ENCODE results near the gene MNT.
"Not testable (repeated sequence)": the region's sequence is repeated elsewhere in the genome, so short reads cannot be mapped to it uniquely, and the experiment has no call there.

Gene MNT

DNA sequence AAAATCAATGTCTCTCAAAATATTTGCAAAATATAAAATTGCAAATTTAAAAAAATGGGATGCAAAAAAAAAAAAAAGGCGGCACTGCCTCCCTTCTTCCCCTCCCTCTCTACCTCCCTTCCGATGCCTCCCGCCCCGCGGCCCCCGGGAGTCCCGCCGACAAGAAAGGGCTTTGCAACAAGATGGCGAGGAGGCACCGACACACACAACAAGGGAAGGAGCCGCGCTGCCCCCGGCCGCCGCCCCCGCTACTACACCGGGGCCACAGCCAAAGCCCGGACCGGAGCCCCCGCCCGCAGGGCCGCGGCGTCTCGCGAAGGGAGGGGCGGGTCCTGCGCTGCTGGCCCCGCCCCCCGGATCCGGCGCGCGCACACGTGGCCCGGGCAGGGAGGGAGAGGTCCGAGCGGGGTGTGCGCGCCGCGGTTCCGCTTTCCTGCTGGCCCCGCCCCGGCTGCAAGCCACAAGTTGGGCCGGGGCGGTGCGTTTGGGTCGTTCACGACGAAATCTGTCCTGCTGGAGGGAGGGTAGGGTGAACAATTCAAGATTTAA is at the start of gene MNT:
Gene MNT (minus strand): TSS at position 184 of the 549 bp plus-strand sequence. CDS start 348 bp downstream, outside the sequence.
- DNase-seq (ENCODE audit: low read depth) = peak; percentile 94

DNA sequence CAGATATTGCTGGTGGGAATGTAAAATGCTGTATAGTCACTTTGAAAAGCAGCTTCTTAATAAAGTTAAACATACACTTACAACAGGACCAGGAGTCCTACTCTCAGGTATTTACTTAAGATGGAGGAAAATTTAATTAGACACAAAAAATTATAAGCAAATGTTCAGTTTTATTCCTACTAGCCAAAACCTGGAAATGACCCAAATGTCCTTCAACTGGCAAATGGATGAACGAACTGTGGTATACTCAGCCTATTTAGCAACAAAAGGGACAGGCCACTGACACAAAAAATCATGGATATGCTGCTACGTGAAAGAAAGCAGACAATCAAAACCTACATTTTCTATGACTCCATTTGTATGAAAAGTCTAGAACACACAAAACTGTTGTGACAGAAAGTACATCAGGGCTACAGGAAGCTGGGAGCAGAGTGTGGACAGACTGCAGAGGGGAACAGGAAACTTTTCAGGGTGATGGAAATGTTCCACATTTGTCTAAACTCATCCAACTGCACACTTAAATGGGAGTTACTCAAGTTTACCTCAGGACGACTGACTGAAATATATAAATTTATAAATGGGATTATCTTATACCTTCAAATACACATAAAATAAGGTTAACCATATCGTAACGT is 49.3 kb upstream of the MNT start:
- DNase-seq (ENCODE audit: low read depth) = no peak

GRCh38 chr17:2449486-2449885 is 48.6 kb upstream of the MNT start:
- no peak for DNase-seq (ENCODE audit: low read depth)

GRCh38 chr17:2447479-2447878 is 46.6 kb upstream of the MNT start:
- DNase-seq (ENCODE audit: low read depth) = not testable (repeated sequence)

GRCh38 chr17:2445638-2446037 is 44.8 kb upstream of the MNT start:
- no peak for DNase-seq (ENCODE audit: low read depth)

GRCh38 chr17:2444382-2444781 is 43.5 kb upstream of the MNT start:
- DNase-seq (ENCODE audit: low read depth) = no peak

GRCh38 chr17:2442166-2442565 is 41.3 kb upstream of the MNT start:
- no peak for DNase-seq (ENCODE audit: low read depth)

DNA sequence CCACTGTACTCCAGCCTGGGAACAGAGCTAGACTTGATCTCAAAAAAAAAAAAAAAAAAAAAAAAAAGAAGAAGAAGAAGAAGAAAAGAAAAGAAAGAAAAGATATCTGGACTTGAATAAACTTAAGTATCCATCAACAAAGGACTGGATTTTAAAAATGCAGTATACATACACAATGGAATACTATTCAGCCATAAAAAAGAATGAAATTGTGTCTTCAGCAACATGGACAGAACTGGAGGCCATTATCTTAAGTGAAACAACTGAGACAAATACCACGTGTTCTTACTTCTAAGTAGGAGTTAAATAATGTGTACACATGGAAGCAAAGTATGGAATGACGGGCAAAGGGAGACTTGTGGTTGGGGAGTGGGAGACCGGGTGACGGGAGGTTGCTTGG is 40.1 kb upstream of the MNT start:
- DNase-seq (ENCODE audit: low read depth) = no peak

DNA sequence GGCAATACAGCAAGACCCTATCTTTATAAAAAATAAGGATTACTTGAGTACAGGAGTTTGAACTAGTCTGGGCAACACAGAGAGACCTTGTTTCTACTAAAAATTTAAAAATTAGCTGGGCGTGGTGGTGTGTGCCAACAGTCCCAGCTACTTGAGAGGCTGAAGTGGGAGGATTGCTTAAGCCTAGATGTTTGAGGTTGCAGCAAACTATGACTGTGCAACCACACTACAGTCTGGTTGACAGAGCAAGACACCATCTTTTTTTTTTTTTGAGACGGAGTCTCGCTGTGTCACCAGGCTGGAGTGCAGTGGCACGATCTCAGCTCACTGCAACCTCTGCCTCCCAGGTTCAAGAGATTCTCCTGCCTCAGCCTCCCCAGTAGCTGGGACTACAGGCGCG is 39.1 kb upstream of the MNT start:
- DNase-seq (ENCODE audit: low read depth) = not testable (repeated sequence)

DNA sequence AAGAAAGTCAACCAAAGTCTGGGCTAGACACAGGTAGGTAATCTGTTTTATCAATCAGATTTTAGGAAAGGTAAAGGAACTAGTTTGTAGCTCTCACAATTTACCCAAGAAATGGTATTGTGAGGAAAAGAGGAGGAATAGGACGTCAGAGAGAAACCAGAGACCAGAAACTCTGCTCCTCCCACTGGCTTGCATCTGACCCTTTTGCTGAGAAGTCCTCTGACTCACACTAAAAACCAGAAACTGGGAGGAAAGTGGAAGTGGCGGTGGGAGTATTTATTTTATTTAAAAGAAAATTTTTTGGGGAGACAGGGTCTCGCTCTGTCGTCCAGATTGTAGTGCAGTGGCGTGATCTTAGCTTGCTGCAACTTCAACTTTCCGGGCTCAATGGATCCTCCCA is 38.0 kb upstream of the MNT start:
- DNase-seq (ENCODE audit: low read depth) = no peak

GRCh38 chr17:2436316-2436905 is 35.6 kb upstream of the MNT start:
- no peak for DNase-seq (ENCODE audit: low read depth)

DNA sequence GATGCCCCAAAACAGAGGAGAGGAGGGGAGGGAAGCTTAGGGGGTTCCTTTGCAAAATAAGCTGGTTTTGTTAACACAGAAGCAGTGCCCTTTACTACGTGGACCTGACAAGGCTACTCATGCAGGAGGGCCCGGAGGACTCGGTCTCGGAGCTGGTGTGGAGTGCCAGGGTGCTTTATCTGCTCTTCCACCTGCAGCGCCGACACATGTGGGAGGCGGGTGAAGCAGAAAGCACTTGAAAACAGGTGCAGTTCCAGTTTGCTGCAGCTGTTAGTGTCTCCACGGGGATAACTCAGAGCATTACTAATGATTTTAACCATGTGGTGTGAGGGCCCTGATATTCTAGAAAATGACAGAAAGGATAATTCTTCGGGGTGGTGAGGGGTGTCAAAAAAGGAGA is 35.0 kb upstream of the MNT start:
- DNase-seq (ENCODE audit: low read depth) = no peak

GRCh38 chr17:2435181-2435741 is 34.4 kb upstream of the MNT start:
- no peak for DNase-seq (ENCODE audit: low read depth)

GRCh38 chr17:2433696-2434095 is 32.8 kb upstream of the MNT start:
- no peak for DNase-seq (ENCODE audit: low read depth)

- DNase-seq (ENCODE audit: low read depth) = no peak
Observed at GRCh38 chr17:2427910-2428309, 27.1 kb upstream of the MNT start.

GRCh38 chr17:2427215-2427614 is 26.4 kb upstream of the MNT start:
- no peak for DNase-seq (ENCODE audit: low read depth)

GRCh38 chr17:2423271-2423670 is 22.4 kb upstream of the MNT start:
- DNase-seq (ENCODE audit: low read depth) = no peak

- DNase-seq (ENCODE audit: low read depth) = no peak
Observed at GRCh38 chr17:2421315-2422147, 20.7 kb upstream of the MNT start.

DNA sequence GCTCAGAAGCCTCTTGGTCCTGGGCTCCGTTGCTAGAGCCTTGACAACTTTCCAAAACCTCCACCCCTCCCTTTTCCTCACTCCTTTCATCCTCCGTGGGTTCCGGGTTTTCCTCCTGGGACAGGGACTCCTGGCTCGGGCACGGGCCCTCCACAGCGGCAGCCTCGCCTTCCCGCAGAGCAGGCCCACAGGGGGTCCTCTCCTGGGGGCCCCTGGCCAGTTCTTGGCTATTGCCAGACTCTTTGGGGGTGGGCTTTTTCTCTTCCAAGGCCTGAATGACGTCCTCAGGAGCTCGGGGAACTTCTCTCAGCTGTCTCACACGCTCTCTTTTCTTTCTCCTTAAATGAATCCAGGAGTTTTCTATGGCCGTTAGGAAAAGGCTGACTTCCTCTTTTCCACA is 19.3 kb upstream of the MNT start:
- DNase-seq (ENCODE audit: low read depth) = no peak

GRCh38 chr17:2419486-2419885 is 18.6 kb upstream of the MNT start:
- no peak for DNase-seq (ENCODE audit: low read depth)

DNA sequence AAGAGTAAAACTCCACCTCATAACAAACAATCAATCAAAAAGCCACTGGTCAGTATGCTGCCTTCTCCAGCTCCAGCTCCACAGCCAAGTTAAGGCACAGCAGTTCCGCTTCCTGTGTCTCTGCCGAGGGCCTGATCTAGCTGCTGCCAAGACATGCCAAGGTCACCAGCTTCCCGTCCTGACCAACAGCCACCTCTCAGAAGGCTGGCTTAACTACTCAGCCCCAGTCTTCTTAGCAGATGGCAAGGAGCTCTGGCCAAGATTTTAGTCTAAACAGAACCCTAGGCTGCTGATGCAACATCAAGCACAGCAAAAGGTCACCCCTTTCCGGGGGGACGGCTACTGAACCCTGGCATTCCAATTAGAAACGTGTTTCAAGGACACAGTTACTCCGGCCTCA is 17.7 kb upstream of the MNT start:
- no peak for DNase-seq (ENCODE audit: low read depth)

DNA sequence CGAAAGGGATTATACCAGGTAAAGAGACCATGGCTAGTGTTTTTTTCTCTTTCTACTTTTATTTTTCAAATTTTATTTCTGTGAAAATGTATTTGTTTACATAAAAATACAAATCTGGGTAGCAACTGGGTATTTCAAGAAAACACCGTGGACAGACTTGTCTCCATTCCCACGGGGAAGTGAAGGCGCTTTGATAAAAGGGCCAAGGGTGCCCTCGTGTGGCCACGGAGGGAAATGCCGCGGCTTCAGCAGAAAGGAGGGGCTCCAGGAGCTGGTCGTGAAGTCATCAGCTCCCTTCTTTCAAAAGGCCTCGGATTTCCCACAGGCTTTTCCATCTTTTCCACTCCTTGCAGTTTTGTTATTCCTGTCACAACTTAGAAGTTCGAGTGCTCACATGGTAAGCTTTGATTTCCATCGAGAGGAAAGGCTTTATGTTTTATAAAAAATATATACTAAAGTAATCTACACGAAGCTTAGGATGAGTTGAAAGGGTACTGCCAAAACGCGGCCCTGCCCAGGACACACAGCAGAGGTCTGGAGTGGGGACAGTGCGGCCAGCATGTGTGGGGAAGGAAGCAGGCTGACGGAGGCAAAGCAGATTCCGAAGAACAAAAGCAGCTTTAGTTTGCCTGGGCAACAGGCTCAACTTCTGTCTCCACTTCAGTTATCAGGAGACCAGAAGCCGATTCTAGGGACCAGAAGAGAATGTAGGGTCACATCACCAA is 15.3 kb upstream of the MNT start:
- DNase-seq (ENCODE audit: low read depth) = peak; percentile 82
